Measurements from ENCODE around the gene HNRNPA1.

Gene HNRNPA1

DNA sequence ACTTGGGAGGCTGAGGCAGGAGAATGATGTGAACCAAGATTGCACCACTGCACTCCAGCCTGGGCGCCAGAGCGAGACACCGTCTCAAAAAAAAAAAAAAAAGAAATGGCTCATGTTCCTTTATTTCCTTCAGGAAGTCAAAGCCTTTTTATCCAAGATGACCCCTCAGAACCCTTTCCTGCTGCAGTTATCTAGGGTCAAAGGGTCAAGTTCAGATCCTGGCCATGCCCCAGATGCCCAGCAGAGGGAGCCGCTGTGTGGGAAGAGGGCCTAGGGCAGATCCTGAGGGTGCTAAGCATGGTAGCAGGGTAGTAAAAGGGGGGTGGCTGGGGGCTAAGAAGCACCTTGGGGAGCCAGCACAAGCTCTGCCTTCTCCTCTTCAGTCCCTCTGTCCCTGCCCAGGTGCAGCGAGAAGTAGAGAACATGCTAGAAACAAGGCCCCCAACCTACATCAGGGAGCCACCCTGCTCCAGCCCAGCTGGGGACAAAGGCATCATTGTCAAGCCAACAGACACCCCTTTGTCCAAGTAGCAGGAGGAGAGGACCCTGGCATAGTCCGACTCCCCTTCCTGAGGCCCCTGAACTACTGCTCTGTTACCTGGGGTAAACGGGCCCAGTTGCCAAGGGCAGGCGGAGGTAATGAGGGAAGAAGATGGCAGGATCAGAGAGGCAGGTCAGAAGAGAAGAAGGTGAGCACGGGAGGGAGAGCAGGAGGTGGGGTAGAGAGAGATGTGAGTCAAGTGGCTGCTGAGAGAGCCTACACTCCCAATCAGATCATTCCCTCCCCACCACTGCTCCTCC is 13.8 kb downstream of the HNRNPA1 start:
- ATAC-seq, result peak; percentile 46
- TF ChIP-seq, protein P1, sequence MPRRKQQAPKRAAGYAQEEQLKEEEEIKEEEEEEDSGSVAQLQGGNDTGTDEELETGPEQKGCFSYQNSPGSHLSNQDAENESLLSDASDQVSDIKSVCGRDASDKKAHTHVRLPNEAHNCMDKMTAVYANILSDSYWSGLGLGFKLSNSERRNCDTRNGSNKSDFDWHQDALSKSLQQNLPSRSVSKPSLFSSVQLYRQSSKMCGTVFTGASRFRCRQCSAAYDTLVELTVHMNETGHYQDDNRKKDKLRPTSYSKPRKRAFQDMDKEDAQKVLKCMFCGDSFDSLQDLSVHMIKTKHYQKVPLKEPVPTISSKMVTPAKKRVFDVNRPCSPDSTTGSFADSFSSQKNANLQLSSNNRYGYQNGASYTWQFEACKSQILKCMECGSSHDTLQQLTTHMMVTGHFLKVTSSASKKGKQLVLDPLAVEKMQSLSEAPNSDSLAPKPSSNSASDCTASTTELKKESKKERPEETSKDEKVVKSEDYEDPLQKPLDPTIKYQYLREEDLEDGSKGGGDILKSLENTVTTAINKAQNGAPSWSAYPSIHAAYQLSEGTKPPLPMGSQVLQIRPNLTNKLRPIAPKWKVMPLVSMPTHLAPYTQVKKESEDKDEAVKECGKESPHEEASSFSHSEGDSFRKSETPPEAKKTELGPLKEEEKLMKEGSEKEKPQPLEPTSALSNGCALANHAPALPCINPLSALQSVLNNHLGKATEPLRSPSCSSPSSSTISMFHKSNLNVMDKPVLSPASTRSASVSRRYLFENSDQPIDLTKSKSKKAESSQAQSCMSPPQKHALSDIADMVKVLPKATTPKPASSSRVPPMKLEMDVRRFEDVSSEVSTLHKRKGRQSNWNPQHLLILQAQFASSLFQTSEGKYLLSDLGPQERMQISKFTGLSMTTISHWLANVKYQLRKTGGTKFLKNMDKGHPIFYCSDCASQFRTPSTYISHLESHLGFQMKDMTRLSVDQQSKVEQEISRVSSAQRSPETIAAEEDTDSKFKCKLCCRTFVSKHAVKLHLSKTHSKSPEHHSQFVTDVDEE (CRISPR knock-in tag; IDR thresholded peaks at IDR 0.05), result no peak
- TF ChIP-seq ZC3H10 (CRISPR knock-in tag; IDR thresholded peaks at IDR 0.05) (no peak), CSDC2 (CRISPR knock-in tag; IDR thresholded peaks at IDR 0.05) (no peak), TCF4 (CRISPR knock-in tag; IDR thresholded peaks at IDR 0.05; ENCODE audit: borderline replicate concordance) (no peak), ZFP3 (CRISPR knock-in tag; IDR thresholded peaks at IDR 0.05) (no peak), GLIS3 (CRISPR knock-in tag; IDR thresholded peaks at IDR 0.05) (no peak), OSR1 (CRISPR knock-in tag; IDR thresholded peaks at IDR 0.05) (no peak), SNAI2 (CRISPR knock-in tag; IDR thresholded peaks at IDR 0.05) (no peak), ZFP30 (CRISPR knock-in tag; IDR thresholded peaks at IDR 0.05) (no peak), ZNF70 (CRISPR knock-in tag; IDR thresholded peaks at IDR 0.05) (no peak), TOX (CRISPR knock-in tag; IDR thresholded peaks at IDR 0.05; ENCODE audit: borderline replicate concordance) (no peak), ESRRG (CRISPR knock-in tag; IDR thresholded peaks at IDR 0.05) (no peak), ZNF8 (CRISPR knock-in tag; IDR thresholded peaks at IDR 0.05) (no peak), ZNF565 (CRISPR knock-in tag; conservative IDR thresholded peaks at IDR 0.05; ENCODE audit: low read depth) (no peak), RARB (CRISPR knock-in tag; IDR thresholded peaks at IDR 0.05) (no peak), BACH2 (CRISPR knock-in tag; IDR thresholded peaks at IDR 0.05; ENCODE audit: borderline replicate concordance) (no peak)
- TF ChIP-seq, protein P2, sequence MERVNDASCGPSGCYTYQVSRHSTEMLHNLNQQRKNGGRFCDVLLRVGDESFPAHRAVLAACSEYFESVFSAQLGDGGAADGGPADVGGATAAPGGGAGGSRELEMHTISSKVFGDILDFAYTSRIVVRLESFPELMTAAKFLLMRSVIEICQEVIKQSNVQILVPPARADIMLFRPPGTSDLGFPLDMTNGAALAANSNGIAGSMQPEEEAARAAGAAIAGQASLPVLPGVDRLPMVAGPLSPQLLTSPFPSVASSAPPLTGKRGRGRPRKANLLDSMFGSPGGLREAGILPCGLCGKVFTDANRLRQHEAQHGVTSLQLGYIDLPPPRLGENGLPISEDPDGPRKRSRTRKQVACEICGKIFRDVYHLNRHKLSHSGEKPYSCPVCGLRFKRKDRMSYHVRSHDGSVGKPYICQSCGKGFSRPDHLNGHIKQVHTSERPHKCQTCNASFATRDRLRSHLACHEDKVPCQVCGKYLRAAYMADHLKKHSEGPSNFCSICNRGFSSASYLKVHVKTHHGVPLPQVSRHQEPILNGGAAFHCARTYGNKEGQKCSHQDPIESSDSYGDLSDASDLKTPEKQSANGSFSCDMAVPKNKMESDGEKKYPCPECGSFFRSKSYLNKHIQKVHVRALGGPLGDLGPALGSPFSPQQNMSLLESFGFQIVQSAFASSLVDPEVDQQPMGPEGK (CRISPR knock-in tag; IDR thresholded peaks at IDR 0.05; ENCODE audit: borderline replicate concordance), result no peak
- TF ChIP-seq, protein P3, sequence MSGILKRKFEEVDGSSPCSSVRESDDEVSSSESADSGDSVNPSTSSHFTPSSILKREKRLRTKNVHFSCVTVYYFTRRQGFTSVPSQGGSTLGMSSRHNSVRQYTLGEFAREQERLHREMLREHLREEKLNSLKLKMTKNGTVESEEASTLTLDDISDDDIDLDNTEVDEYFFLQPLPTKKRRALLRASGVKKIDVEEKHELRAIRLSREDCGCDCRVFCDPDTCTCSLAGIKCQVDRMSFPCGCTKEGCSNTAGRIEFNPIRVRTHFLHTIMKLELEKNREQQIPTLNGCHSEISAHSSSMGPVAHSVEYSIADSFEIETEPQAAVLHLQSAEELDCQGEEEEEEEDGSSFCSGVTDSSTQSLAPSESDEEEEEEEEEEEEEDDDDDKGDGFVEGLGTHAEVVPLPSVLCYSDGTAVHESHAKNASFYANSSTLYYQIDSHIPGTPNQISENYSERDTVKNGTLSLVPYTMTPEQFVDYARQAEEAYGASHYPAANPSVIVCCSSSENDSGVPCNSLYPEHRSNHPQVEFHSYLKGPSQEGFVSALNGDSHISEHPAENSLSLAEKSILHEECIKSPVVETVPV (CRISPR knock-in tag; IDR thresholded peaks at IDR 0.05), result no peak

DNA sequence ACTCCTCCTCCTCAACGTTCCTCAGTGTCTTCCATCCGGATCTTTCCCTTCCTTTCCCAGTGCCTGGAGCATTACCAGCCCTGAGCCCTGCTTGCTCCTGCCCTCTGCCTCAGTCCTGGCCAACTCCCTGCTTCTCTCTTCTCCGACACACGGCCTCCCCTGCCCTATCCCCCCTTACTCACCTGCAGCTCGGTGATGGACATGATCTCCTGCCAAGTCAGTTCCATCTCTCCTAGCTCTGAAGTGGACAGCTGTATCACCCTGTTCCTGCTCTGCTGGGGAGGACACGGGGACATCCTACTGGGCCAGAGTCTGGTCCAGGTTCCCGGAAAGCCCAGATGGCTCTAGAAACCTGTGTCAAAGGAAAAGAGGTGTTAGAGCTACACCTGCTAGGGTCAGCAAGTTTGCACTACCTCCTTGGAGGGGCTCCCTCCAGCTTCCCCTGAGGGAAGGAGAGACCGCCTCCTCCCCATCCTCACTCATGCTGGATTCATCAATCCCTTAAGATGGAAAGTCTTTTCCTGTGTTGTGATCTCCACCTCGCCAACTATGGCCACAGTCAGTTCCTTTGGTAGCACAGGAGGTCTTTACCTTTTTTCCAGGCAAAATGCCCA is 14.5 kb downstream of the HNRNPA1 start:
- ATAC-seq, result no peak
- no peak for TF ChIP-seq BACH2 (CRISPR knock-in tag; IDR thresholded peaks at IDR 0.05; ENCODE audit: borderline replicate concordance)
- TF ChIP-seq RARB (CRISPR knock-in tag; IDR thresholded peaks at IDR 0.05), result no peak
- TF ChIP-seq, protein P3 (CRISPR knock-in tag; IDR thresholded peaks at IDR 0.05), result no peak
- no peak for TF ChIP-seq ESRRG (CRISPR knock-in tag; IDR thresholded peaks at IDR 0.05)
- TF ChIP-seq, protein P4, sequence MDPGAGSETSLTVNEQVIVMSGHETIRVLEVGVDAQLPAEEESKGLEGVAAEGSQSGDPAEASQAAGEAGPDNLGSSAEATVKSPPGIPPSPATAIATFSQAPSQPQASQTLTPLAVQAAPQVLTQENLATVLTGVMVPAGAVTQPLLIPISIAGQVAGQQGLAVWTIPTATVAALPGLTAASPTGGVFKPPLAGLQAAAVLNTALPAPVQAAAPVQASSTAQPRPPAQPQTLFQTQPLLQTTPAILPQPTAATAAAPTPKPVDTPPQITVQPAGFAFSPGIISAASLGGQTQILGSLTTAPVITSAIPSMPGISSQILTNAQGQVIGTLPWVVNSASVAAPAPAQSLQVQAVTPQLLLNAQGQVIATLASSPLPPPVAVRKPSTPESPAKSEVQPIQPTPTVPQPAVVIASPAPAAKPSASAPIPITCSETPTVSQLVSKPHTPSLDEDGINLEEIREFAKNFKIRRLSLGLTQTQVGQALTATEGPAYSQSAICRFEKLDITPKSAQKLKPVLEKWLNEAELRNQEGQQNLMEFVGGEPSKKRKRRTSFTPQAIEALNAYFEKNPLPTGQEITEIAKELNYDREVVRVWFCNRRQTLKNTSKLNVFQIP (CRISPR knock-in tag; IDR thresholded peaks at IDR 0.05; ENCODE audit: borderline replicate concordance, low read depth), result no peak
- TF ChIP-seq ZNF565 (CRISPR knock-in tag; conservative IDR thresholded peaks at IDR 0.05; ENCODE audit: low read depth), result no peak
- TF ChIP-seq ZFP30 (CRISPR knock-in tag; IDR thresholded peaks at IDR 0.05), result no peak
- TF ChIP-seq ZNF8 (CRISPR knock-in tag; IDR thresholded peaks at IDR 0.05), result no peak
- no peak for TF ChIP-seq GLIS3 (CRISPR knock-in tag; IDR thresholded peaks at IDR 0.05)
- no peak for TF ChIP-seq PPARA (CRISPR knock-in tag; IDR thresholded peaks at IDR 0.05; ENCODE audit: borderline replicate concordance)
- TF ChIP-seq ARNTL (CRISPR knock-in tag; IDR thresholded peaks at IDR 0.05; ENCODE audit: borderline replicate concordance, low read depth), result no peak
- TF ChIP-seq ZFP3 (CRISPR knock-in tag; IDR thresholded peaks at IDR 0.05), result no peak
- no peak for TF ChIP-seq TOX (CRISPR knock-in tag; IDR thresholded peaks at IDR 0.05; ENCODE audit: borderline replicate concordance)
- TF ChIP-seq, protein P5, sequence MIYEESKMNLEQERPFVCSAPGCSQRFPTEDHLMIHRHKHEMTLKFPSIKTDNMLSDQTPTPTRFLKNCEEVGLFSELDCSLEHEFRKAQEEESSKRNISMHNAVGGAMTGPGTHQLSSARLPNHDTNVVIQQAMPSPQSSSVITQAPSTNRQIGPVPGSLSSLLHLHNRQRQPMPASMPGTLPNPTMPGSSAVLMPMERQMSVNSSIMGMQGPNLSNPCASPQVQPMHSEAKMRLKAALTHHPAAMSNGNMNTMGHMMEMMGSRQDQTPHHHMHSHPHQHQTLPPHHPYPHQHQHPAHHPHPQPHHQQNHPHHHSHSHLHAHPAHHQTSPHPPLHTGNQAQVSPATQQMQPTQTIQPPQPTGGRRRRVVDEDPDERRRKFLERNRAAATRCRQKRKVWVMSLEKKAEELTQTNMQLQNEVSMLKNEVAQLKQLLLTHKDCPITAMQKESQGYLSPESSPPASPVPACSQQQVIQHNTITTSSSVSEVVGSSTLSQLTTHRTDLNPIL (CRISPR knock-in tag; IDR thresholded peaks at IDR 0.05; ENCODE audit: low read depth), result no peak
- TF ChIP-seq ISL1 (CRISPR knock-in tag; IDR thresholded peaks at IDR 0.05), result no peak

All from SK-N-SH treated with all-trans-retinoic acid at 6 μM for 48 hours (cell line).